IMR-90 (cell line): Measurements from ENCODE around the gene LPO. TPM values are rescaled to one million over a fixed set of nuclear protein-coding genes. Genes with fewer than 3 reads are reported as not detected.

Experiments used
- ATAC-seq: fragments of 200-7000 bp; cut with Tn5 transposase; 2 replicates; pipeline ENCODE4 v1.9.1; 2020; ENCODE audit warnings: low read depth, mild to moderate bottlenecking, moderate library complexity
- BruUV-seq: library from RNA; stranded (reverse); fragments of 400-500 nt; replicated peaks from 2 replicates; lab custom pipeline; 2021; lab: Mats Ljungman, UMichigan
- CTCF ChIA-PET: fragments of 300-600 bp; formaldehyde crosslinking; extraction: SDS; loops from one replicate; lab custom pipeline; 2021; ENCODE audit warnings: antibody characterized with exemption; lab: Yijun Ruan, JAX
- POLR2A ChIA-PET: fragments of 300-600 bp; sonication (Branson Sonifier 250); formaldehyde crosslinking; loops from one replicate; lab custom pipeline; 2022; ENCODE audit warnings: antibody characterized with exemption; ENCODE audit not compliant: unreplicated experiment; lab: Charles Lee
- DNase-seq: peaks from one replicate; pipeline ENCODE4 v3.0.0; 2013
- H2AFZ ChIP-seq: replicated peaks from 2 replicates; pipeline ENCODE3; 2013; ENCODE audit warnings: low read length, mild to moderate bottlenecking; ENCODE audit not compliant: poor library complexity
- H2AK5ac ChIP-seq: 2 replicates; pipeline ENCODE4 v1.6.1; 2013; ENCODE audit warnings: low read depth, low read length, inconsistent platforms
- H2AK9ac ChIP-seq: replicated peaks from 2 replicates; pipeline ENCODE3; 2013; ENCODE audit warnings: mild to moderate bottlenecking, low read depth, low read length, moderate library complexity; ENCODE audit not compliant: poor library complexity
- H2BK120ac ChIP-seq: 2 replicates; pipeline ENCODE4 v1.6.1; 2013; ENCODE audit warnings: low read depth, low read length, inconsistent platforms
- H2BK15ac ChIP-seq: 3 replicates; pipeline ENCODE4 v1.6.1; 2013; ENCODE audit warnings: low read depth, low read length, inconsistent platforms
- H2BK20ac ChIP-seq: 2 replicates; pipeline ENCODE4 v1.6.1; 2013; ENCODE audit warnings: low read depth, mild to moderate bottlenecking, inconsistent platforms, low read length, moderate library complexity
- H2BK5ac ChIP-seq: 2 replicates; pipeline ENCODE4 v1.6.1; 2013; ENCODE audit warnings: mild to moderate bottlenecking, low read depth, low read length, inconsistent platforms; ENCODE audit not compliant: poor library complexity, severe bottlenecking
- H3K14ac ChIP-seq: replicated peaks from 2 replicates; pipeline ENCODE4 v1.6.1; 2013; ENCODE audit warnings: low read depth, low read length, inconsistent platforms
- H3K18ac ChIP-seq: 2 replicates; pipeline ENCODE4 v1.6.1; 2013; ENCODE audit warnings: low read depth, low read length, control low read depth
- H3K23ac ChIP-seq: 2 replicates; pipeline ENCODE4 v1.6.1; 2013; ENCODE audit warnings: low read depth, low read length, inconsistent platforms
- H3K27ac ChIP-seq: 2 replicates; pipeline ENCODE4 v1.5.1; 2013; ENCODE audit warnings: mild to moderate bottlenecking, control low read depth, low read length; ENCODE audit not compliant: insufficient read depth
- H3K27me3 ChIP-seq: 2 replicates; pipeline ENCODE4 v1.6.1; 2013; ENCODE audit warnings: low read length; ENCODE audit not compliant: control insufficient read depth, insufficient read depth
- H3K36me3 ChIP-seq: 2 replicates; pipeline ENCODE4 v1.6.1; 2013; ENCODE audit warnings: low read length, mixed read lengths; ENCODE audit not compliant: control insufficient read depth, insufficient read depth
- H3K4ac ChIP-seq: 2 replicates; pipeline ENCODE4 v1.6.1; 2013; ENCODE audit warnings: low read depth, low read length, inconsistent platforms
- H3K4me1 ChIP-seq: 2 replicates; pipeline ENCODE4 v1.6.1; 2013; ENCODE audit warnings: low read length, mixed read lengths; ENCODE audit not compliant: control insufficient read depth, insufficient read depth
- H3K4me2 ChIP-seq: 2 replicates; pipeline ENCODE4 v1.6.1; 2013; ENCODE audit warnings: low read depth, mild to moderate bottlenecking, control low read depth, low read length, moderate library complexity
- H3K4me3 ChIP-seq: 2 replicates; pipeline ENCODE4 v1.5.1; 2013; ENCODE audit warnings: low read depth, mild to moderate bottlenecking, control low read depth, low read length, moderate library complexity; ENCODE audit not compliant: insufficient read depth
- H3K56ac ChIP-seq: 2 replicates; pipeline ENCODE4 v1.6.1; 2013; ENCODE audit warnings: low read length, inconsistent platforms; ENCODE audit not compliant: insufficient read depth; ENCODE audit errors: extremely low read depth
- H3K79me1 ChIP-seq, 2 experiments: 2 replicates each; pipeline ENCODE4 v1.6.1; 2013; ENCODE audit warnings: low read length in 2 of 2, inconsistent platforms in 1 of 2, low read depth in 1 of 2
- H3K9ac ChIP-seq: 2 replicates; pipeline ENCODE4 v1.6.1; 2013; ENCODE audit warnings: low read depth, low read length, control low read depth
- H3K9me1 ChIP-seq: 2 replicates; pipeline ENCODE4 v1.6.1; 2013; ENCODE audit warnings: low read length, inconsistent platforms; ENCODE audit not compliant: insufficient read depth
- H3K9me3 ChIP-seq: 2 replicates; pipeline ENCODE4 v1.6.1; 2013; ENCODE audit warnings: low read length; ENCODE audit not compliant: control insufficient read depth, insufficient read depth
- H4K20me1 ChIP-seq: 2 replicates; pipeline ENCODE4 v1.6.1; 2013; ENCODE audit warnings: low read length, inconsistent platforms; ENCODE audit not compliant: insufficient read depth
- H4K5ac ChIP-seq: 2 replicates; pipeline ENCODE4 v1.6.1; 2013; ENCODE audit warnings: mild to moderate bottlenecking, low read depth, low read length, control low read depth
- H4K8ac ChIP-seq, 2 experiments: 2 replicates each; pipeline ENCODE4 v1.6.1; 2013; ENCODE audit warnings: low read depth in 2 of 2, low read length in 2 of 2, control low read depth in 1 of 2, inconsistent platforms in 1 of 2
- H4K91ac ChIP-seq: 2 replicates; pipeline ENCODE4 v1.6.1; 2013; ENCODE audit warnings: low read depth, low read length, inconsistent platforms; ENCODE audit not compliant: insufficient read depth
- BHLHE40 ChIP-seq: fragments of 150-350 bp; IDR thresholded peaks from 2 replicates; pipeline ENCODE4 v1.6.1; 2016; ENCODE audit warnings: mild to moderate bottlenecking, low read depth, low read length
- CEBPB ChIP-seq: IDR thresholded peaks from 2 replicates; pipeline ENCODE4 v1.6.1; 2012; ENCODE audit warnings: low read depth, low read length, improper control_type of control experiment
- CTCF ChIP-seq: conservative IDR thresholded peaks from 2 replicates; pipeline ENCODE4 v1.5.1; 2012; ENCODE audit warnings: mild to moderate bottlenecking, low read depth, low read length, improper control_type of control experiment
- FOS ChIP-seq: fragments of 150-350 bp; IDR thresholded peaks from 2 replicates; pipeline ENCODE4 v1.6.1; 2016; ENCODE audit warnings: low read depth, low read length
- MAFK ChIP-seq: IDR thresholded peaks from 2 replicates; pipeline ENCODE4 v1.6.1; 2012; ENCODE audit warnings: low read depth, low read length, improper control_type of control experiment
- MAZ ChIP-seq: IDR thresholded peaks from 2 replicates; pipeline ENCODE4 v1.6.1; 2012; ENCODE audit warnings: low read depth, mild to moderate bottlenecking, low read length, improper control_type of control experiment, moderate library complexity, borderline replicate concordance
- NFE2L2 ChIP-seq: fragments of 150-350 bp; IDR thresholded peaks from 2 replicates; pipeline ENCODE4 v1.6.1; 2016; ENCODE audit warnings: low read depth, mild to moderate bottlenecking, low read length
- POLR2A ChIP-seq: IDR thresholded peaks from 2 replicates; pipeline ENCODE4 v1.6.1; 2012; ENCODE audit warnings: mild to moderate bottlenecking, low read depth, low read length
- RAD21 ChIP-seq: IDR thresholded peaks from 2 replicates; pipeline ENCODE4 v1.6.1; 2012; ENCODE audit warnings: low read length, improper control_type of control experiment
- RCOR1 ChIP-seq: IDR thresholded peaks from 2 replicates; pipeline ENCODE4 v1.6.1; 2012; ENCODE audit warnings: mild to moderate bottlenecking, low read length, improper control_type of control experiment; ENCODE audit not compliant: insufficient replicate concordance
- SMC3 ChIP-seq: fragments of 150-350 bp; IDR thresholded peaks from 2 replicates; pipeline ENCODE4 v1.6.1; 2016; ENCODE audit warnings: low read depth, mild to moderate bottlenecking, antibody characterized with exemption, low read length, moderate library complexity
- USF2 ChIP-seq: fragments of 150-350 bp; IDR thresholded peaks from 2 replicates; pipeline ENCODE4 v1.6.1; 2017; ENCODE audit warnings: mild to moderate bottlenecking, antibody characterized with exemption, low read length, low read depth
- WGBS, 2 experiments: methylation state at CpG; one replicate each; pipeline versions ENCODE4 v1.1.5 to v1.1.7; 2013; ENCODE audit warnings: missing lambda C conversion rate in 2 of 2; ENCODE audit not compliant: insufficient read length in 1 of 2; ENCODE audit errors: extremely low coverage in 2 of 2; 5-methylcytosine and 5-hydroxymethylcytosine counted together
- dilution Hi-C: fragments of 300-500 bp; cut with HindIII; formaldehyde crosslinking; loops from one replicate; pipeline ENCODE4 v1.14.3; 2018; ENCODE audit warnings: low sequenced_read_pairs; ENCODE audit not compliant: unreplicated experiment
- in situ Hi-C: fragments of 300-500 bp; cut with MboI; formaldehyde crosslinking; loops from 3 replicates; pipeline ENCODE4 v1.14.3; 2019; ENCODE audit warnings: low sequenced_read_pairs, inconsistent platforms, mixed read lengths
- intact Hi-C: fragments of 100-400 bp; cut with micrococcal nuclease; formaldehyde crosslinking; loops from 2 replicates; pipeline ENCODE4 v1.10.0; 2022
- polyA plus RNA-seq, 3 experiments: library from polyadenylated mRNA; depleted of rRNA; stranded (reverse); fragments of >200 nt; gene quantifications; 2 replicates each; pipeline ENCODE4 v1.2.3, GENCODE V29; 2012; ENCODE audit warnings: low replicate concordance in 1 of 3
- total RNA-seq: library from RNA; depleted of rRNA; stranded (reverse); fragments of >200 nt; gene quantifications from 2 replicates; pipeline ENCODE4 v1.2.3, GENCODE V29; 2012
- TF ChIP-seq, protein P1 (sequence below): fragments of 150-350 bp; IDR thresholded peaks from 2 replicates; pipeline ENCODE4 v1.6.1; 2016; ENCODE audit warnings: low read depth, mild to moderate bottlenecking, low read length, moderate library complexity, borderline replicate concordance

The LPO gene
- total and polyA plus RNA-seq, 2 of the 4 experiments (the other 2 are of a cell fraction), result not detected

DNA sequence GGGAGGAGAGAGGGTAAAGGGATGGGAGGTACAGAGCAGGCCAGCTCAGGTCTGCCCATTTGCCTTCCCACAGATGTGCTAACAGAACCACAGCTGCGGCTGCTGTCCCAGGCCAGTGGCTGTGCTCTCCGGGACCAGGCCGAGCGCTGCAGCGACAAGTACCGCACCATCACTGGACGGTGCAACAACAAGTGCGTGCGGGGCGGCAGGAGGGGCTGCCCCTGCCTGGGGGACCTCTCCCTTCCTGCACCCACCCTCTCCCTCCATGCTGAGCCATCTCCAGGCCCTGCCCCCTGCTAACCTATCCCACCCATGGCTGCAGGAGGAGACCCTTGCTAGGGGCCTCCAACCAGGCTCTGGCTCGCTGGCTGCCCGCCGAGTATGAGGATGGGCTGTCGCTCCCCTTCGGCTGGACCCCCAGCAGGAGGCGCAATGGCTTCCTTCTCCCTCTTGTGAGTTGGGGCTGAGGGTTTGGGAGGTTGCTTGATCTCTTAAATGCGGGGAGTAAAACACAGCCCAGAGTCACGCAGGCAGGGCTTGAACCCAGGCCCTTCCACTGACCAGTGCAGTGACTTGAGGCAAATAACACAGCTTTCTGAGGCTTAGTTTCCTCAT lies 44.6 kb upstream of the LPO start:
- peaks cover 4% of the 10 kb centered on the region; the same call in 1 of the 2 replicates for H3K9me1 ChIP-seq
- H3K79me1 ChIP-seq, result no peaks in the 10 kb centered on the region
- TF ChIP-seq BHLHE40 (no peak), CTCF (no peak), MAZ (no peak), RCOR1 (no peak), FOS (no peak), SMC3 (no peak), RAD21 (no peak), MAFK (no peak), POLR2A (no peak), CEBPB (no peak), USF2 (no peak), NFE2L2 (no peak)
- TF ChIP-seq, protein P1, sequence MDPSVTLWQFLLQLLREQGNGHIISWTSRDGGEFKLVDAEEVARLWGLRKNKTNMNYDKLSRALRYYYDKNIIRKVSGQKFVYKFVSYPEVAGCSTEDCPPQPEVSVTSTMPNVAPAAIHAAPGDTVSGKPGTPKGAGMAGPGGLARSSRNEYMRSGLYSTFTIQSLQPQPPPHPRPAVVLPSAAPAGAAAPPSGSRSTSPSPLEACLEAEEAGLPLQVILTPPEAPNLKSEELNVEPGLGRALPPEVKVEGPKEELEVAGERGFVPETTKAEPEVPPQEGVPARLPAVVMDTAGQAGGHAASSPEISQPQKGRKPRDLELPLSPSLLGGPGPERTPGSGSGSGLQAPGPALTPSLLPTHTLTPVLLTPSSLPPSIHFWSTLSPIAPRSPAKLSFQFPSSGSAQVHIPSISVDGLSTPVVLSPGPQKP, result no peak
- H4K8ac ChIP-seq, result no peak overlapping the region
- H2BK20ac ChIP-seq, result no peak overlapping the region
- H3K9me3 ChIP-seq, result no peaks in the 10 kb centered on the region
- no peak for ATAC-seq
- H3K4me3 ChIP-seq, result no peak overlapping the region
- no peak overlapping the region for H2BK15ac ChIP-seq
- no peak overlapping the region for H4K91ac ChIP-seq
- H3K18ac ChIP-seq, result no peak overlapping the region
- DNase-seq, result no peak
- ChIA-PET CTCF (no interaction called here), POLR2A (no interaction called here)
- H3K23ac ChIP-seq, result no peak overlapping the region
- H2BK5ac ChIP-seq, result no peak overlapping the region
- H3K14ac ChIP-seq, result no peak overlapping the region
- BruUV-seq, result no TSS peak
- in situ Hi-C loops, result no loop called here
- no peak overlapping the region for H2BK120ac ChIP-seq
- intact Hi-C loops, result no loop called here
- 90% methylated on average over 2 of the region's 18 CpGs; no CpG with 5 or more reads in 1 of the 2 experiments for WGBS, 2 experiments
- dilution Hi-C loops, result no loop called here
- no peak overlapping the region for H3K56ac ChIP-seq
- no peak overlapping the region for H3K4ac ChIP-seq
- H3K27me3 ChIP-seq, result peaks cover 12% of the 10 kb centered on the region; the same call in 1 of the 2 replicates
- no peak overlapping the region for H3K4me2 ChIP-seq
- no peak overlapping the region for H2AK5ac ChIP-seq
- H4K5ac ChIP-seq, result no peak overlapping the region
- no peak overlapping the region for H3K9ac ChIP-seq
- no peak overlapping the region for H3K27ac ChIP-seq
- no peaks in the 10 kb centered on the region for H3K4me1 ChIP-seq
- H3K36me3 ChIP-seq, result no peaks in the 10 kb centered on the region
- H2AFZ ChIP-seq, result no peak overlapping the region
- no peak overlapping the region for H2AK9ac ChIP-seq
- no peaks in the 10 kb centered on the region for H4K20me1 ChIP-seq
